Astrocyte of the spinal cord (primary cell): ENCODE results near the gene GEMIN4.
"Not testable (repeated sequence)": the region's sequence is repeated elsewhere in the genome, so short reads cannot be mapped to it uniquely, and the experiment has no call there.

Experiments
- DNase-seq: peaks from one replicate; pipeline ENCODE4 v3.0.0; 2011; ENCODE audit warnings: low read depth, low spot score
- H3K4me3 ChIP-seq: 2 replicates; pipeline ENCODE4 v1.5.1; 2011; ENCODE audit warnings: low read depth, mild to moderate bottlenecking, low read length, moderate library complexity
- in situ Hi-C: cut with HindIII; loops from 2 replicates; pipeline ENCODE4 v1.10.0; 2017; ENCODE audit warnings: low sequenced_read_pairs
- TF ChIP-seq, protein P1 (sequence below): IDR thresholded peaks from 2 replicates; pipeline ENCODE4 v1.5.1; 2012; ENCODE audit warnings: low read depth, mild to moderate bottlenecking, low read length, inconsistent platforms

Gene GEMIN4

DNA sequence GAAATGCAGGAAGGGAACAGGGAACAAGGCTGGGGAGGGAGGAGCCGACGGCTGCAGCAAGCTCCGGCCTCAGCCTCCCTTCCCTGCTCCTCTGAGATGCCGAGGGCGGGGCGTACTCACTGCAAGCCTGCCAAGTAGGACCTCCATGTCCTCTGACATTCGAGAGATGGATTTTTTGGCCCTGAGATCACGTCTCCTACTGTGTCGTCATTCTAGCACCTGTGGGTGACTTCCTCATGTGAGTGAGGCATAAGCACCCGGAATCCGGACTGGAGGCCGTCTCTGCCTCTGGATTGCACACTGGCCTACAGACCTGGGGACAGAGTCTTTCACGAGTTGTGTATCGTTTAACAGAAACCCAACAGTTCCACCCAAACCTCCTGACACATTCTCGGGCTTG, 44.5 kb upstream of the GEMIN4 start:
- TF ChIP-seq, protein P1, sequence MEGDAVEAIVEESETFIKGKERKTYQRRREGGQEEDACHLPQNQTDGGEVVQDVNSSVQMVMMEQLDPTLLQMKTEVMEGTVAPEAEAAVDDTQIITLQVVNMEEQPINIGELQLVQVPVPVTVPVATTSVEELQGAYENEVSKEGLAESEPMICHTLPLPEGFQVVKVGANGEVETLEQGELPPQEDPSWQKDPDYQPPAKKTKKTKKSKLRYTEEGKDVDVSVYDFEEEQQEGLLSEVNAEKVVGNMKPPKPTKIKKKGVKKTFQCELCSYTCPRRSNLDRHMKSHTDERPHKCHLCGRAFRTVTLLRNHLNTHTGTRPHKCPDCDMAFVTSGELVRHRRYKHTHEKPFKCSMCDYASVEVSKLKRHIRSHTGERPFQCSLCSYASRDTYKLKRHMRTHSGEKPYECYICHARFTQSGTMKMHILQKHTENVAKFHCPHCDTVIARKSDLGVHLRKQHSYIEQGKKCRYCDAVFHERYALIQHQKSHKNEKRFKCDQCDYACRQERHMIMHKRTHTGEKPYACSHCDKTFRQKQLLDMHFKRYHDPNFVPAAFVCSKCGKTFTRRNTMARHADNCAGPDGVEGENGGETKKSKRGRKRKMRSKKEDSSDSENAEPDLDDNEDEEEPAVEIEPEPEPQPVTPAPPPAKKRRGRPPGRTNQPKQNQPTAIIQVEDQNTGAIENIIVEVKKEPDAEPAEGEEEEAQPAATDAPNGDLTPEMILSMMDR = no peak
- H3K4me3 ChIP-seq = no peak overlapping the region
- no peak for DNase-seq
- in situ Hi-C loops = no loop called here

DNA sequence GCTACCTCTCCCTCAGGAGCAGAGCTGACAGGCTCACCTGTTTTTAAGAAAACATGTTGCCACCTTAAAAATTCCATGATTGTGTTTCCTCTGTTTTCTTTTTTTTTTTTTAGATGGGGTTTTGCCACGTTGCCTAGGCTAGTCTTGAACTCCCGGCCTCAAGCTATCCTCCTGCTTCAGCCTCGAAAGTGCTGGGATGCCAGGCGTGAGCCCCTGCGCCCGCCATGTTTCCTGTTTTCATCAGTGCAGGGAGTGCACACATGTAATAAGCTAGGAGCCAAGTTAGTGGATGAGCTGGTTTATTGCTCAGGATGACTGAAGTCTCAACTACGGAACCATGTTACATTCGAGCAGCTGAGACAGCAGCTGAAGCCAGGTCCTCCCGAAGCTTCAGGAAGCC, 43.7 kb upstream of the GEMIN4 start:
- in situ Hi-C loops = no loop called here
- no peak overlapping the region for H3K4me3 ChIP-seq

DNA sequence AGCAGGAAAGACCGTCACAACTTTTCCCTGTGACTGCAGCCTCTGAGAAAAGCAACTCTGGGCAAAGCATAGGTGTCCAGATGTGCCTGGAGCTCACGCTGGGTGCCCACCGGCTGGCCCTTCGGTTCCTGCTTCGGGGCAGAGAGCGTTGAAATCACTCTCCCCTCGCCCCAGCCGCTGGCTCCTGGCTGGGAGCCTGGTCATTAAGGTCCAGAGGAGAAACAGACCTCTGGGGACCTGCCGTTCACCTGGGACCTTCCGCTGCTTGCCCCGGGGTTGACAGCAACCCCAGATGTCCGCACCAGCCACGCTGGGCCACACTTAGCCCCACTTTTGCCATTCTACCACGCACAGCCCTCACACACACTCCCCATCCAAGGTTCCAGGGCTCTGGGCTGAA, 43.2 kb upstream of the GEMIN4 start:
- TF ChIP-seq, protein P1 = no peak
- DNase-seq = no peak
- H3K4me3 ChIP-seq = no peak overlapping the region
- in situ Hi-C loops = no loop called here

More for the DNA sequence above, 43.7 kb upstream of the GEMIN4 start:
- DNase-seq = no peak
- TF ChIP-seq, protein P1 = no peak

DNA sequence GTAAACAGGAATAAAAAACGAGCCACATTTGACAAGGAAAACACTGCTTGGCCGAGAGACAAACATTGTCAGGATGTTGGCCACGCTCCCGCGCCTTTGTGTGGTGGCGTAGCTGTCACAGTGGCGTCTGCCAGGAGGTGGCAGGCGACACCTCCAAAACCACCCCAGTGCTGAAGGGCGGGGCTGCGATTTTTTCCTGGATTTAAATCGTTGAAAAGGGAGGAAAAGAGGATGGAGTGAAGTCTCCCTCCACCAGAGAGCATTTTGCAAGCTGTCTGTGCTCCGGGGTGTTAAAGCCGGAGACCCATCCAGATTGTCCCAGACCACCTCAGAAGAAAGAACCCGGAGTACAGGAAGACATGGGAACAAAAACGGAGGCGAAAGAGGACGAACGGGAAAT, 42.8 kb upstream of the GEMIN4 start:
- peak; percentile 75 for DNase-seq
- no peak overlapping the region for H3K4me3 ChIP-seq
- TF ChIP-seq, protein P1 = peak; percentile 78
- in situ Hi-C loops = no loop called here

DNA sequence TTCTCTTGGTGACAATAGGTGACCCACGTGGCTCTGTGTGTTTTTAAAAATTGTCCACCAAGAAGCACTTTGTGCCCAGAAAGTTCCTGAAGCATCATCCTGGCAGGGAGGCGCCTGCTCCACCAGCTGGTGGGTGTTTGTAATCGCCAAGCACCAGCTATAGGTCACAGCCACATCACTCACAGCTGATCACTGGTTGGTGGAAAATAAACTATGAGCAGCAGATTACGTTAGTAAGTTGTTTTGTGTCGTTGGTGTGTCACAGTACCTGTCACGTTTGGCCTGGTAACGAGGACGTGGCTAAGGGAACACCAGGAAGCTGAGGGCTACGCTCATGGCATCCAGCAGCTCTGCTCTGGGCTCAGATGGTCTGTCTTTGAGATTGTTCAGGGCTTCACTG, 40.2 kb upstream of the GEMIN4 start:
- DNase-seq = no peak
- no peak overlapping the region for H3K4me3 ChIP-seq
- TF ChIP-seq, protein P1 = peak; percentile 14
- in situ Hi-C loops = no loop called here

DNA sequence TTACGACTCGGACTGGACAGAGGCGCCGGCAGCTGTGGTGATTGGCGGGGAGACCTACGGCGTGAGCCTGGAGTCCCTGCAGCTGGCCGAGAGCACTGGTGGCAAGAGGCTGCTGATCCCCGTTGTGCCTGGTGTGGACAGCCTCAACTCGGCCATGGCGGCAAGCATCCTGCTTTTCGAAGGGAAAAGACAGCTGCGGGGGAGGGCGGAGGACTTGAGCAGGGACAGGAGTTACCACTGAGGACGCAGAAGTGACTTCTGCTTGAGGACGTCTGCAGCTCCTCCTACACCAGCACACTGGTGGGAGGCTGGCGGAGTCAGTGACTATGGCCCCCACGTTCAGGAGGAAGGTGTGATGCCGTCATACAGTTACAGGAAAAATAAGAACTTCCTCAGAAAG, 39.8 kb upstream of the GEMIN4 start:
- TF ChIP-seq, protein P1 = no peak
- H3K4me3 ChIP-seq = no peak overlapping the region
- DNase-seq = no peak
- in situ Hi-C loops = no loop called here

DNA sequence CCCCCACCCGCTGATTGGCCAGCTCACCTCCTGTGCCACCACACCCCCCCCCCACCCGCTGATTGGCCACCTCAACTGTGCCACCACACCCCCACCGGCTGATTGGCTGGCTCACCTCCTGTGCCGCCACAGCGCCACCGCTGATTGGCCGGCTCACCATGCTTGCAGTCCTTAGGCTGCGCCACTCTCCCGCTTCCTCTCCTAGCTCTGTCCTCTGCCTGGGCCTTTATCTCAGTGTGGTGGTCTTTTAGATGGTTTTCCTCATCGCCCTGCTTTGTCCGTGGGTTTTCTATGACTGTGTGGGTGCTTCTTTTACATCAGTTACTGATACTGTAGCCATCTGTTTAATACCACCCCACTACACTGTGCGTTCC, 38.8 kb upstream of the GEMIN4 start:
- H3K4me3 ChIP-seq, in situ Hi-C loops, DNase-seq: not testable (repeated sequence)

DNA sequence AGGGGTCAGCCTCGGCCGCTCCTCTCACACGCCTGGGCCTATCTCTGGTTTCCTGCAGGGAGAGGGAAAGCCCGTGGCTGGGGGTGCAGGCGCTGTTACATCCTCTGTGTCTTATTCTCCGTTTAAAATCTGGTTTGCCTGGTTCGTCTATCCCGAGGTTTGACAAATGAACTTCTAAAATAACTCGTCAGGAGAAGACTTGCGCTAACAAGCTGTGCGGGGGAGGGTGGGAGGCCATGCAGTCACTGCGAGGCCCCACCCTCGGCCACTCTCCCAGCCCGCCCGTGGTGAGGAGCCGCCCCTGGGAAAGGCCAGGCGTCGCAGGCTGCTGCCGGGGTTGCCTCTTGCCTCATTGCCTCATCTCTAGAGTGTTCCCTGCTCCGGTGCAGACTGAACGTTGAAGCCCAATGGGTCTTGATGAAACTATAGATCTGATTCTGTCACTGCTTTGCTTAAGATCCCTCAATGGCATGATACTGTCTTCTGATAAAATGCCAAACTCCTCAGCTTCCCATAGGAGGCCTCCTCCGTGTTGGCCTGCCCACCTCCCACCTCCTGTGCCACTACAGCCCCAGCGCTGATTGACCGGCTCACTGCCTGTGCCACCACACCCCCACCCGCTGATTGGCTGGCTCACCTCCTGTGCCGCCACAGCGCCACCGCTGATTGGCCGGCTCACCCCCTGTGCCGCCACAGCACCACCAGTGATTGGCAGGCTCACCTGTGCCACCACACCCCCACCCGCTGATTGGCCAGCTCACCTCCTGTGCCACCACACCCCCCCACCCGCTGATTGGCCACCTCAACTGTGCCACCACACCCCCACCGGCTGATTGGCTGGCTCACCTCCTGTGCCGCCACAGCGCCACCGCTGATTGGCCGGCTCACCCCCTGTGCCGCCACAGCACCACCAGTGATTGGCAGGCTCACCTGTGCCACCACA, 38.1 kb upstream of the GEMIN4 start:
- peak; percentile 33 for DNase-seq
- in situ Hi-C loops, H3K4me3 ChIP-seq: not testable (repeated sequence)
